ENCODE data around the gene ACOT4. TPM values are rescaled to one million over a fixed set of nuclear protein-coding genes. Genes with fewer than 3 reads are reported as not detected.
"Not testable (repeated sequence)": the region's sequence is repeated elsewhere in the genome, so short reads cannot be mapped to it uniquely, and the experiment has no call there.

Gene ACOT4
- total and polyA plus RNA-seq, 2 donors from 2014 or later, result 3.1 to 10.6 TPM

GRCh38 chr14:73570913-73571312, 20.8 kb upstream of the ACOT4 start:
- DNase-seq, result peak in 4 of 5 donors; percentile 26 to 74 (median 38)
- H3K27ac ChIP-seq (ENCODE audit: low read depth in 2 of 2, low read length in 2 of 2); intact Hi-C loops (cut with DNase I): not testable (repeated sequence)

GRCh38 chr14:73573034-73573433, 18.6 kb upstream of the ACOT4 start:
- H3K9ac ChIP-seq (ENCODE audit: low read length in 3 of 3); H3K4me1 ChIP-seq (ENCODE audit: control insufficient read depth in 2 of 3, insufficient read depth in 2 of 3, low read depth in 1 of 3, low read length in 3 of 3); FAIRE-seq; H3K36me3 ChIP-seq (ENCODE audit: control insufficient read depth in 2 of 3, insufficient read depth in 3 of 3, low read length in 3 of 3); H3K27ac ChIP-seq (ENCODE audit: low read depth in 2 of 2, low read length in 2 of 2); H3K9me3 ChIP-seq (ENCODE audit: control insufficient read depth in 2 of 3, insufficient read depth in 1 of 3, low read length in 3 of 3); H3K4me3 ChIP-seq (ENCODE audit: low read length in 3 of 3); H3K27me3 ChIP-seq (ENCODE audit: control insufficient read depth, insufficient read depth, low read length); intact Hi-C loops (cut with DNase I): not testable (repeated sequence)
- DNase-seq, result peak in 1 of 5 donors; percentile 43

More at GRCh38 chr14:73570913-73571312, 20.8 kb upstream of the ACOT4 start:
- H3K4me3 ChIP-seq (ENCODE audit: low read length in 3 of 3); FAIRE-seq; H3K27me3 ChIP-seq (ENCODE audit: control insufficient read depth, insufficient read depth, low read length); H3K36me3 ChIP-seq (ENCODE audit: control insufficient read depth in 2 of 3, insufficient read depth in 3 of 3, low read length in 3 of 3); H3K9ac ChIP-seq (ENCODE audit: low read length in 3 of 3); H3K9me3 ChIP-seq (ENCODE audit: control insufficient read depth in 2 of 3, insufficient read depth in 1 of 3, low read length in 3 of 3): not testable (repeated sequence)
- H3K4me1 ChIP-seq (ENCODE audit: control insufficient read depth in 2 of 3, insufficient read depth in 2 of 3, low read depth in 1 of 3, low read length in 3 of 3), result peaks cover 0 to 14% (median 11%) of the 10 kb centered on the region in 3 donors
- TF ChIP-seq CTCF (IDR thresholded peaks at IDR 0.05; ENCODE audit: borderline replicate concordance, extremely low read depth, insufficient read depth), result peak; percentile 44

- H3K36me3 ChIP-seq (ENCODE audit: control insufficient read depth in 2 of 3, insufficient read depth in 3 of 3, low read length in 3 of 3); intact Hi-C loops (cut with DNase I); H3K4me3 ChIP-seq (ENCODE audit: low read length in 3 of 3); H3K27ac ChIP-seq (ENCODE audit: low read depth in 2 of 2, low read length in 2 of 2); FAIRE-seq; H3K4me1 ChIP-seq (ENCODE audit: control insufficient read depth in 2 of 3, insufficient read depth in 2 of 3, low read depth in 1 of 3, low read length in 3 of 3); H3K9ac ChIP-seq (ENCODE audit: low read length in 3 of 3); H3K9me3 ChIP-seq (ENCODE audit: control insufficient read depth in 2 of 3, insufficient read depth in 1 of 3, low read length in 3 of 3); DNase-seq; H3K27me3 ChIP-seq (ENCODE audit: control insufficient read depth, insufficient read depth, low read length): not testable (repeated sequence)
Measured at GRCh38 chr14:73573740-73574139, 17.9 kb upstream of the ACOT4 start.

- H3K27me3 ChIP-seq (ENCODE audit: control insufficient read depth, insufficient read depth, low read length); H3K9me3 ChIP-seq (ENCODE audit: control insufficient read depth in 2 of 3, insufficient read depth in 1 of 3, low read length in 3 of 3); FAIRE-seq; DNase-seq; intact Hi-C loops (cut with DNase I); H3K9ac ChIP-seq (ENCODE audit: low read length in 3 of 3); H3K27ac ChIP-seq (ENCODE audit: low read depth in 2 of 2, low read length in 2 of 2); H3K4me1 ChIP-seq (ENCODE audit: control insufficient read depth in 2 of 3, insufficient read depth in 2 of 3, low read depth in 1 of 3, low read length in 3 of 3); H3K4me3 ChIP-seq (ENCODE audit: low read length in 3 of 3); H3K36me3 ChIP-seq (ENCODE audit: control insufficient read depth in 2 of 3, insufficient read depth in 3 of 3, low read length in 3 of 3): not testable (repeated sequence)
Measured at GRCh38 chr14:73574251-73574650, 17.4 kb upstream of the ACOT4 start.

- Histone ChIP-seq H3K9me3 (ENCODE audit: control insufficient read depth in 2 of 3, insufficient read depth in 1 of 3, low read length in 3 of 3) (no peaks in the 10 kb centered on the region), H3K27me3 (ENCODE audit: control insufficient read depth, insufficient read depth, low read length) (no peaks in the 10 kb centered on the region), H3K4me1 (ENCODE audit: control insufficient read depth in 2 of 3, insufficient read depth in 2 of 3, low read depth in 1 of 3, low read length in 3 of 3) (no peaks in the 10 kb centered on the region), H3K36me3 (ENCODE audit: control insufficient read depth in 2 of 3, insufficient read depth in 3 of 3, low read length in 3 of 3) (peaks cover 0 to 9% (median 3%) of the 10 kb centered on the region in 3 donors), H3K9ac (ENCODE audit: low read length in 3 of 3) (no peak overlapping the region), H3K4me3 (ENCODE audit: low read length in 3 of 3) (no peak overlapping the region), H3K27ac (ENCODE audit: low read depth in 2 of 2, low read length in 2 of 2) (no peak overlapping the region)
- FAIRE-seq, result no peak
- no peak for DNase-seq
- TF ChIP-seq CTCF (IDR thresholded peaks at IDR 0.05; ENCODE audit: borderline replicate concordance, extremely low read depth, insufficient read depth), result no peak
- intact Hi-C loops (cut with DNase I), result no loop called here
Measured at GRCh38 chr14:73576391-73576790, 15.3 kb upstream of the ACOT4 start.

- intact Hi-C loops (cut with DNase I); DNase-seq; H3K4me3 ChIP-seq (ENCODE audit: low read length in 3 of 3); H3K27ac ChIP-seq (ENCODE audit: low read depth in 2 of 2, low read length in 2 of 2); FAIRE-seq; H3K36me3 ChIP-seq (ENCODE audit: control insufficient read depth in 2 of 3, insufficient read depth in 3 of 3, low read length in 3 of 3); H3K4me1 ChIP-seq (ENCODE audit: control insufficient read depth in 2 of 3, insufficient read depth in 2 of 3, low read depth in 1 of 3, low read length in 3 of 3); H3K9me3 ChIP-seq (ENCODE audit: control insufficient read depth in 2 of 3, insufficient read depth in 1 of 3, low read length in 3 of 3); H3K27me3 ChIP-seq (ENCODE audit: control insufficient read depth, insufficient read depth, low read length); H3K9ac ChIP-seq (ENCODE audit: low read length in 3 of 3): not testable (repeated sequence)
Measured at GRCh38 chr14:73577214-73577613, 14.5 kb upstream of the ACOT4 start.

GRCh38 chr14:73582102-73582979, 9.3 kb upstream of the ACOT4 start:
- intact Hi-C loops (cut with DNase I); FAIRE-seq: not testable (repeated sequence)

More at GRCh38 chr14:73582102-73582979, 9.3 kb upstream of the ACOT4 start:
- H3K27ac ChIP-seq (ENCODE audit: low read depth in 2 of 2, low read length in 2 of 2); H3K27me3 ChIP-seq (ENCODE audit: control insufficient read depth, insufficient read depth, low read length); H3K9me3 ChIP-seq (ENCODE audit: control insufficient read depth in 2 of 3, insufficient read depth in 1 of 3, low read length in 3 of 3); H3K4me1 ChIP-seq (ENCODE audit: control insufficient read depth in 2 of 3, insufficient read depth in 2 of 3, low read depth in 1 of 3, low read length in 3 of 3); H3K4me3 ChIP-seq (ENCODE audit: low read length in 3 of 3); DNase-seq; H3K36me3 ChIP-seq (ENCODE audit: control insufficient read depth in 2 of 3, insufficient read depth in 3 of 3, low read length in 3 of 3); H3K9ac ChIP-seq (ENCODE audit: low read length in 3 of 3): not testable (repeated sequence)

Data from kidney (tissue), 14 donors.